Fibroblast of the aortic adventitia (primary cell): Measurements from ENCODE around the gene CPVL. TPM values are rescaled to one million over a fixed set of nuclear protein-coding genes. Genes with fewer than 3 reads are reported as not detected.

Experiments used
- DNase-seq: peaks from one replicate; pipeline ENCODE4 v3.0.0-alpha.2; 2010; ENCODE audit warnings: low read depth
- H3K4me3 ChIP-seq: 2 replicates; pipeline ENCODE4 v1.5.1; 2011; ENCODE audit warnings: low read depth, mild to moderate bottlenecking, control low read depth, low read length, moderate library complexity
- total RNA-seq: library from RNA; depleted of rRNA; stranded (reverse); fragments of >200 nt; gene quantifications from 2 replicates; pipeline ENCODE4 v1.2.3, GENCODE V29; 2012; ENCODE audit warnings: low replicate concordance
- TF ChIP-seq, protein P1 (sequence below): IDR thresholded peaks from 2 replicates; pipeline ENCODE4 v1.5.1; 2011; ENCODE audit warnings: mild to moderate bottlenecking, low read length, control low read depth, inconsistent platforms; ENCODE audit not compliant: insufficient read depth

CPVL gene
- total RNA-seq, 1 donor: 0.54 TPM

DNA sequence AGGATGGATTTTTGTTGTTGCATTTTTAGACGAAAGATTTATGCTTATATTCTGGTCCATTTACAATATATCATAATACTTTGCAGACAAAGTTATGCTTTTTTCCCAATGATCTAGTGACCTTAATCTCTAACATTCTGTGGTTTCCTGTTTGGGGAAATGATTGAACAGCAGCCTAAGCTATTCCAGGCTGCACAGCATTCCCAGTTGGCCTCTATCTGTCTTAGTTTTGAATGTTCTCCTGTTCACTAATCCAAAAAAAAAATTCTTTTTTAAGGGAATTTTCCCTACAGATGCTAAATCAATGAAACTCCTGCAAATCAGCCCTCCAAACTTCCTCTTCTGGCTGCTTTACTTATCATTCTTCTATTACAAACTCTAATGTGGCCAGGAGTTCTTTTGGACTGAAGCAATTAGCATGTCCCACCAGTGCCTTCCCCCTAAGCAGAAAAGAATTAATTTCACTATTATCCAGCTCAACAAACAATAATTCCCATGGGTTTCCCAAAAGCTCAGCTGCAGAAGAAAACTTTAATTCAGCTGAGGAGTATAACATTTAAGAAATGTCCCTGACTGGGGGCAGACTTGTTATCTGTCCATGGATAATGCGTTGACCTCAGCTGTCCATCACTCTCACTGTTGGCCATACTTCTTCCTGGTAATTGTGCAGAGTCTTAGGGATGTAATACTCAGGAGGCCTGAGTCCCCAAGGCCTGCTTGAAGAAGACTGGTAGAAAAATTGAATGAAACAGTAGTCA is 106.3 kb downstream of the CPVL start:
- H3K4me3 ChIP-seq: no peak overlapping the region
- TF ChIP-seq, protein P1, sequence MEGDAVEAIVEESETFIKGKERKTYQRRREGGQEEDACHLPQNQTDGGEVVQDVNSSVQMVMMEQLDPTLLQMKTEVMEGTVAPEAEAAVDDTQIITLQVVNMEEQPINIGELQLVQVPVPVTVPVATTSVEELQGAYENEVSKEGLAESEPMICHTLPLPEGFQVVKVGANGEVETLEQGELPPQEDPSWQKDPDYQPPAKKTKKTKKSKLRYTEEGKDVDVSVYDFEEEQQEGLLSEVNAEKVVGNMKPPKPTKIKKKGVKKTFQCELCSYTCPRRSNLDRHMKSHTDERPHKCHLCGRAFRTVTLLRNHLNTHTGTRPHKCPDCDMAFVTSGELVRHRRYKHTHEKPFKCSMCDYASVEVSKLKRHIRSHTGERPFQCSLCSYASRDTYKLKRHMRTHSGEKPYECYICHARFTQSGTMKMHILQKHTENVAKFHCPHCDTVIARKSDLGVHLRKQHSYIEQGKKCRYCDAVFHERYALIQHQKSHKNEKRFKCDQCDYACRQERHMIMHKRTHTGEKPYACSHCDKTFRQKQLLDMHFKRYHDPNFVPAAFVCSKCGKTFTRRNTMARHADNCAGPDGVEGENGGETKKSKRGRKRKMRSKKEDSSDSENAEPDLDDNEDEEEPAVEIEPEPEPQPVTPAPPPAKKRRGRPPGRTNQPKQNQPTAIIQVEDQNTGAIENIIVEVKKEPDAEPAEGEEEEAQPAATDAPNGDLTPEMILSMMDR: no peak
- DNase-seq: peak; percentile 69

DNA sequence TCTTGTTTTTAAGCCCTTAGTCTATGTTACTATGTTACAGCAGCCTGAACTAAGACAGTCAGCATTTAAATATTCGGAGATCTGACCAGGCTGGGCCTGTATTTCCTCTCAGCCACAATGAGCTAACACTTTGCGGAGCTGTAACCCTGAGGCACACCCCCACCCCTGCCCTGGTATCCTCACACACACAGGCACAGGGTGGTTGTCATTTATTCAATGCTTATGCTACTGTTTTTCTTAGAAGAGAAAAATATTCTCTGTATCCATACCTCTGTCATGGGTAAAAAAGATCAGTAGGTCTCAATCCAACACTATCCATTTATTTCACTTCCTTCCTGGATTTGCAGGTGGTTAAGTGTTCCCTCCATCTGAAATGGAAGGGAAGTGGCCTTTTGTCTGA is 107.9 kb downstream of the CPVL start:
- no peak overlapping the region for H3K4me3 ChIP-seq
- peak; percentile 9 for DNase-seq
- TF ChIP-seq, protein P1: no peak

DNA sequence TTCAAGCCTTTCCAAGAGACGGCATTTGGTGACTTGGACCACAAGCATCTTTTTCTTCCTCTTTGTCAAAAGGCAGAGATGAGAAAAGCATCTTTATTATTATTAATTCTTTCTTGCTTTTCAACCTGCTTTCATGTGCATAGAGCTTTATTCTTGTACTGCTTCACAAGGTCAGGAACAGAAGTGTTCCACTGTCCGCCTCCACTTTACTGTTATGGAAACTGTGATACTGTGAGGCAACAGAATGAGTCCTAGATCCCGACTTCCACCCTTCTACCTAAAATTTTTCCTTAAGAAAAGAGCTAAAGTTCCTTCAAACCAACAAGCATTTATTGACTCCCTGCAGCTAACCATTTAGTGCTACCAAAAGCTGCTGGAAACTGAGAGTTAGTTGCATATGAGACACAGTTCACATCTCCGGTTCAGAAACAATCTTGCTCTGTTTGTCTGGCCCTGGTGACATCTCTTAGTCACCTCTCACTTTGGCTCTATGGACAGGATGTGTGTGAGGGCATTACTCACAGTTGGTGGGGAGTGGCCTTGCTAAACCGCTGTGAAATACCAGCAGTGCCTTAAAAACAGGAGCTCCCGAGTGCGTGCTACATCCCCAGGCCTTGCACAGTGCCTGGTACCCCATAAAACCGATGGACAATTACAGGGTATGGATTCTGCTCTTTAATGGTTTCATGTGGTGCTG is 111.1 kb downstream of the CPVL start:
- TF ChIP-seq, protein P1: no peak
- peak; percentile 66 for DNase-seq
- no peak overlapping the region for H3K4me3 ChIP-seq

DNA sequence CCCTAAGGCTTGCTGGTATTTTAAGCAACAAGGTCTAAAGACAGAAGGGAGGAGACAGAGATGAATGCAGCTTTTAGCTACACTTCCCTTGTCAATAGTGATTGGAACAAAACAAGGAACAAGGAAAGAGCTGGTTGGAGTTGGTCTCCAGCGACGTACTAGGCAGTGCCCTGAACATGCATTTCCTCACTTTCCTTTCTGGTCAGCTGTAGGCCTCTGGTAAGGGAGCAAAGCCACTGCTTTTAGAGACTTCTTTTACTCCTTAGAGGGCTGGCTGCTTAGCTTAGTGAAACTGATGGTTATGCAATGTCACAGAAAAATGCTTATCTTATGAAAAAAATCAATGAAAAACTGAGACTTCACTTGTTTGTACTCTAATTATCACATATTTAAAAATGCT is 112.8 kb downstream of the CPVL start:
- no peak for DNase-seq
- TF ChIP-seq, protein P1: no peak

DNA sequence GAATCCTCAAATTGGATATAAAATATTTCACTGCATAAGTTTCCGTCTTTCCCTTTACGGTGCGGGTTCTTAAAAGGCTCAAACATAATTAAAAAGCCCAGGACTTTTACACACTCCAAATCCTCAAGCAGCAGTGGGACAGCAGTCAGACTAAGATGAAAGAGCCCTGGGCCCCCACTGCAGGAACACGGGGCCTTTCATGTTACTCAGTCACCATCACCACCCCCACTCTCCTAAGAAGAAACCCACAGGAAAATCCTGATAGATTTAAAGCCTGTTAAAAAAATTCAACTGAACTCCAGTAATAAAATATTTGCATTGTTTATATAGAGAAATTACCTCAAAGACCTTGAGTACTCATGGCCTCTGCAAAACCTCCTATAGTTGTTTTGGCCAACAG is 114.2 kb downstream of the CPVL start:
- no peak for DNase-seq
- TF ChIP-seq, protein P1: no peak
- no peak overlapping the region for H3K4me3 ChIP-seq

More for the DNA sequence above, 112.8 kb downstream of the CPVL start:
- H3K4me3 ChIP-seq: no peak overlapping the region

DNA sequence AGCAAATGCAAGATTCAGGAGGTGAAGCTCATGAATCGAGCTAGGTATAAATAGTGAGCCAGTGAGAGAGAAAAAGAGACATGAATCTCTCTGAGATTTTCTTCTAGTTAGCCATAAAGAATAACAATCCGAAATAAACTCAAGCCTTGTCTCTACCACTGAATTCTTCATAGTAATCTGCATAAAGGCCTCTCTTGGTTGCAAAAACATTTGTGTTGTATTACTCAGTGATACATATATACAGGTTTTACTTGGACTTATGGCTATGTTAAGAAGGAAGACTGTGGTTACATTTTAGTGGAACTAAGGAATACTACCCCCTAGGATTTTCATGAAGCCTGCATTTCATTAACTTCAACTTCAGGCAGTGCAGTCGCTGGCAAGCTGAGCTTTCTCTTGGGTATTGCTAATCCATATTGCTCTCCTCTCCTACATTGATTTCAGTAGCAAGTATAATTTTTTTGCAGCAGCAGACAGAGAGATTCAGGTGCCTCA is 115.5 kb downstream of the CPVL start:
- no peak for DNase-seq
- TF ChIP-seq, protein P1: no peak
- H3K4me3 ChIP-seq: no peak overlapping the region
